Measurements from ENCODE around the gene LRRC46. TPM values are rescaled to one million over a fixed set of nuclear protein-coding genes. Genes with fewer than 3 reads are reported as not detected.

The LRRC46 gene
- total and polyA plus RNA-seq, 2 of the 13 experiments (the other 11 are each of a cell fraction or from before 2014, with no cell fraction given) = 0.09 TPM

- TF ChIP-seq CREB3 (CRISPR knock-in tag; IDR thresholded peaks at IDR 0.05) = no peak
- TF ChIP-seq RELA (CRISPR knock-in tag; IDR thresholded peaks at IDR 0.05) = 0 out of 2 replicates have a peak, but pooled peaks have one; percentile 52
- TF ChIP-seq ZBTB46 (CRISPR knock-in tag; IDR thresholded peaks at IDR 0.05; ENCODE audit: borderline replicate concordance) = no peak; the same call in 1 of the 2 replicates
- TF ChIP-seq PHB2 (IDR thresholded peaks at IDR 0.05; ENCODE audit: partially characterized antibody) = no peak
- no peak; the same call in 1 of the 2 replicates for TF ChIP-seq ZNF350 (CRISPR knock-in tag; IDR thresholded peaks at IDR 0.05; ENCODE audit: borderline replicate concordance, low read depth)
- no peak for TF ChIP-seq ZNF674 (CRISPR knock-in tag; IDR thresholded peaks at IDR 0.05; ENCODE audit: low read depth)
- TF ChIP-seq XBP1 (CRISPR knock-in tag; IDR thresholded peaks at IDR 0.05) = no peak
- no peak for TF ChIP-seq NFIB (CRISPR knock-in tag; IDR thresholded peaks at IDR 0.05; ENCODE audit: borderline replicate concordance)
- TF ChIP-seq ZNF317 (CRISPR knock-in tag; IDR thresholded peaks at IDR 0.05) = no peak
- no peak for TF ChIP-seq CERS6 (CRISPR knock-in tag; IDR thresholded peaks at IDR 0.05)
- no peak for TF ChIP-seq AKAP8 (CRISPR knock-in tag; IDR thresholded peaks at IDR 0.05)
- no peak for TF ChIP-seq REL (CRISPR knock-in tag; conservative IDR thresholded peaks at IDR 0.05)
- TF ChIP-seq HMGXB4 (CRISPR knock-in tag; IDR thresholded peaks at IDR 0.05; ENCODE audit: borderline replicate concordance in 1 of 2, low read depth in 1 of 2) = peak; percentile 86 to 88
- TF ChIP-seq ZBTB38 (CRISPR knock-in tag; IDR thresholded peaks at IDR 0.05) = peak; percentile 61
- peak; percentile 41; the same call in 1 of the 2 replicates for TF ChIP-seq ZBED4 (CRISPR knock-in tag; IDR thresholded peaks at IDR 0.05; ENCODE audit: borderline replicate concordance)
- no peak for TF ChIP-seq ZNF24 (IDR thresholded peaks at IDR 0.05)
- TF ChIP-seq ATF3 (CRISPR knock-in tag; IDR thresholded peaks at IDR 0.05) = peak; percentile 51; the same call in 1 of the 2 replicates
- no peak for TF ChIP-seq TCF12 (IDR thresholded peaks at IDR 0.05)
- TF ChIP-seq TCF12 (CRISPR knock-in tag; IDR thresholded peaks at IDR 0.05) = no peak
These were observed 19.5 kb downstream of the LRRC46 start, which contains the start of gene SP6 (continued) for GRCh38 chr17:47850692-47851573.

All from HepG2 (cell line).